Measurements from ENCODE around the gene ZFHX2. TPM values are rescaled to one million over a fixed set of nuclear protein-coding genes. Genes with fewer than 3 reads are reported as not detected.

ZFHX2 gene
- total and polyA plus RNA-seq, 2 of the 13 experiments (the other 11 are each of a cell fraction or from before 2014, with no cell fraction given), result 0.17 to 0.44 TPM

DNA sequence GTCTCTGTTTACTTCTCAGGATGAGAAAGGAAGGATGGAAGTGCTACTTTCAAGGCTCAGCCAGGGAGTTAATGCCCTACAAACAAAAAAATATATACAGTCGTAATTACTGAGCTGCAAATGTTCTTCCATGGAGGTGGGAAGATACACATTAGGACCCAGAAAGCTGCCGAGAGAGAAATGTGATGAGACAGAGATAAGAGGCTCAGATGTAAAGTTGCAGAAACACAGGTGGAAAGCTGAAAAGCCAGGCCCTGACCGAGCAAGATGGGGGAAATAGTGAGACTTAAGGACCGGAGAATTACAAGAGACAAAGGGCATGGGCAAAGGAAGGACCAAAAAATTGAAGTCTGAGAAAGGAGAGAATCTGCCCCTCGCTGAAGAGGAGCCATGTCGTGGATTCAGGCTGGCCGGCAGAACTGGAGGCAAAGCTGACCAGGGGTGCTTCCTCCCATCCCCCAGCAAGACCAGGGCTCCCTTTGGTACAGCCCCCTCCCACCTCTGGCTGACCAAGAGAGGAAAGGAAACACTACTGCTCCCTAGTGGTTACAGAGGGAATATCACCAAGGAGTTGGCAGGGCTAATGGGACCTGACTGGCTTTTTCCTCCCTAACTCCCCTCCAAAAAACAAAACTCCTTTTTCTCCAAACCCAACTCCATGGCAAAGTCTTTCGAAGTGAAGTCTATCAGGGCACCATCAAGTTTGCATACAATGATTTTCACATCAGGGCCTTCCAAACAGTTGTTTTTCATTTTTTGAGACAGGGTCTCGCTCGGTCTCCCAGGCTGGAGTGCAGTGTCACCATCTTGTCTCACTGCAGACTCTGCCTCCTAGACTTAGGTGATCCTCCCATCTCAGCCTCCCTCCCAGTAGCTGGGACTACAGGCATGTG lies 12.1 kb downstream of the ZFHX2 start (continued):
- TF ChIP-seq DR1 (CRISPR knock-in tag; IDR thresholded peaks at IDR 0.05) (no peak), ZNF749 (CRISPR knock-in tag; IDR thresholded peaks at IDR 0.05; ENCODE audit: borderline replicate concordance) (no peak), FOXP1 (IDR thresholded peaks at IDR 0.05) (no peak), FOXP1 (CRISPR knock-in tag; IDR thresholded peaks at IDR 0.05) (no peak), KMT2A (CRISPR knock-in tag; IDR thresholded peaks at IDR 0.05) (no peak), ZNF615 (CRISPR knock-in tag; IDR thresholded peaks at IDR 0.05; ENCODE audit: borderline replicate concordance) (no peak), ZNF652 (CRISPR knock-in tag; IDR thresholded peaks at IDR 0.05; ENCODE audit: borderline replicate concordance, low read depth) (no peak), ZNF703 (CRISPR knock-in tag; IDR thresholded peaks at IDR 0.05; ENCODE audit: borderline replicate concordance) (no peak), ZSCAN29 (CRISPR knock-in tag; conservative IDR thresholded peaks at IDR 0.05) (no peak), MBNL3 (CRISPR knock-in tag; conservative IDR thresholded peaks at IDR 0.05) (no peak), DMAP1 (CRISPR knock-in tag; IDR thresholded peaks at IDR 0.05) (no peak), MAZ (IDR thresholded peaks at IDR 0.05; ENCODE audit: borderline replicate concordance, low read depth, low read length) (0 out of 2 replicates have a peak, but pooled peaks have one; percentile 64), MAZ (CRISPR knock-in tag; IDR thresholded peaks at IDR 0.05; ENCODE audit: low read depth) (peak; percentile 64; the same call in 1 of the 2 replicates), BHLHE40 (IDR thresholded peaks at IDR 0.05; ENCODE audit: low read length) (no peak), ZBTB3 (CRISPR knock-in tag; IDR thresholded peaks at IDR 0.05; ENCODE audit: borderline replicate concordance, low read depth) (no peak), ZEB1 (IDR thresholded peaks at IDR 0.05; ENCODE audit: insufficient replicate concordance, low read depth) (no peak)
- TF ChIP-seq, protein P1, sequence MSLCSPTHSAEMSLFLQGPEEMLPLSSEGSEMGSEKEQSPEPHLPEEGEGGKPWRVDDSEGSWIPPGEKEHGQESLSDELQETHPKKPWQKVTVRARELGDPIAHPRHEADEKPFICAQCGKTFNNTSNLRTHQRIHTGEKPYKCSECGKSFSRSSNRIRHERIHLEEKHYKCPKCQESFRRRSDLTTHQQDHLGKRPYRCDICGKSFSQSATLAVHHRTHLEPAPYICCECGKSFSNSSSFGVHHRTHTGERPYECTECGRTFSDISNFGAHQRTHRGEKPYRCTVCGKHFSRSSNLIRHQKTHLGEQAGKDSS (CRISPR knock-in tag; IDR thresholded peaks at IDR 0.05; ENCODE audit: borderline replicate concordance, low read depth), result no peak
- TF ChIP-seq, protein P2, sequence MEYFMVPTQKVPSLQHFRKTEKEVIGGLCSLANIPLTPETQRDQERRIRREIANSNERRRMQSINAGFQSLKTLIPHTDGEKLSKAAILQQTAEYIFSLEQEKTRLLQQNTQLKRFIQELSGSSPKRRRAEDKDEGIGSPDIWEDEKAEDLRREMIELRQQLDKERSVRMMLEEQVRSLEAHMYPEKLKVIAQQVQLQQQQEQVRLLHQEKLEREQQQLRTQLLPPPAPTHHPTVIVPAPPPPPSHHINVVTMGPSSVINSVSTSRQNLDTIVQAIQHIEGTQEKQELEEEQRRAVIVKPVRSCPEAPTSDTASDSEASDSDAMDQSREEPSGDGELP (IDR thresholded peaks at IDR 0.05; ENCODE audit: borderline replicate concordance, low read depth), result no peak
- TF ChIP-seq, protein P3, sequence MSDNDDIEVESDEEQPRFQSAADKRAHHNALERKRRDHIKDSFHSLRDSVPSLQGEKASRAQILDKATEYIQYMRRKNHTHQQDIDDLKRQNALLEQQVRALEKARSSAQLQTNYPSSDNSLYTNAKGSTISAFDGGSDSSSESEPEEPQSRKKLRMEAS (IDR thresholded peaks at IDR 0.05), result no peak
- TF ChIP-seq, protein P4, sequence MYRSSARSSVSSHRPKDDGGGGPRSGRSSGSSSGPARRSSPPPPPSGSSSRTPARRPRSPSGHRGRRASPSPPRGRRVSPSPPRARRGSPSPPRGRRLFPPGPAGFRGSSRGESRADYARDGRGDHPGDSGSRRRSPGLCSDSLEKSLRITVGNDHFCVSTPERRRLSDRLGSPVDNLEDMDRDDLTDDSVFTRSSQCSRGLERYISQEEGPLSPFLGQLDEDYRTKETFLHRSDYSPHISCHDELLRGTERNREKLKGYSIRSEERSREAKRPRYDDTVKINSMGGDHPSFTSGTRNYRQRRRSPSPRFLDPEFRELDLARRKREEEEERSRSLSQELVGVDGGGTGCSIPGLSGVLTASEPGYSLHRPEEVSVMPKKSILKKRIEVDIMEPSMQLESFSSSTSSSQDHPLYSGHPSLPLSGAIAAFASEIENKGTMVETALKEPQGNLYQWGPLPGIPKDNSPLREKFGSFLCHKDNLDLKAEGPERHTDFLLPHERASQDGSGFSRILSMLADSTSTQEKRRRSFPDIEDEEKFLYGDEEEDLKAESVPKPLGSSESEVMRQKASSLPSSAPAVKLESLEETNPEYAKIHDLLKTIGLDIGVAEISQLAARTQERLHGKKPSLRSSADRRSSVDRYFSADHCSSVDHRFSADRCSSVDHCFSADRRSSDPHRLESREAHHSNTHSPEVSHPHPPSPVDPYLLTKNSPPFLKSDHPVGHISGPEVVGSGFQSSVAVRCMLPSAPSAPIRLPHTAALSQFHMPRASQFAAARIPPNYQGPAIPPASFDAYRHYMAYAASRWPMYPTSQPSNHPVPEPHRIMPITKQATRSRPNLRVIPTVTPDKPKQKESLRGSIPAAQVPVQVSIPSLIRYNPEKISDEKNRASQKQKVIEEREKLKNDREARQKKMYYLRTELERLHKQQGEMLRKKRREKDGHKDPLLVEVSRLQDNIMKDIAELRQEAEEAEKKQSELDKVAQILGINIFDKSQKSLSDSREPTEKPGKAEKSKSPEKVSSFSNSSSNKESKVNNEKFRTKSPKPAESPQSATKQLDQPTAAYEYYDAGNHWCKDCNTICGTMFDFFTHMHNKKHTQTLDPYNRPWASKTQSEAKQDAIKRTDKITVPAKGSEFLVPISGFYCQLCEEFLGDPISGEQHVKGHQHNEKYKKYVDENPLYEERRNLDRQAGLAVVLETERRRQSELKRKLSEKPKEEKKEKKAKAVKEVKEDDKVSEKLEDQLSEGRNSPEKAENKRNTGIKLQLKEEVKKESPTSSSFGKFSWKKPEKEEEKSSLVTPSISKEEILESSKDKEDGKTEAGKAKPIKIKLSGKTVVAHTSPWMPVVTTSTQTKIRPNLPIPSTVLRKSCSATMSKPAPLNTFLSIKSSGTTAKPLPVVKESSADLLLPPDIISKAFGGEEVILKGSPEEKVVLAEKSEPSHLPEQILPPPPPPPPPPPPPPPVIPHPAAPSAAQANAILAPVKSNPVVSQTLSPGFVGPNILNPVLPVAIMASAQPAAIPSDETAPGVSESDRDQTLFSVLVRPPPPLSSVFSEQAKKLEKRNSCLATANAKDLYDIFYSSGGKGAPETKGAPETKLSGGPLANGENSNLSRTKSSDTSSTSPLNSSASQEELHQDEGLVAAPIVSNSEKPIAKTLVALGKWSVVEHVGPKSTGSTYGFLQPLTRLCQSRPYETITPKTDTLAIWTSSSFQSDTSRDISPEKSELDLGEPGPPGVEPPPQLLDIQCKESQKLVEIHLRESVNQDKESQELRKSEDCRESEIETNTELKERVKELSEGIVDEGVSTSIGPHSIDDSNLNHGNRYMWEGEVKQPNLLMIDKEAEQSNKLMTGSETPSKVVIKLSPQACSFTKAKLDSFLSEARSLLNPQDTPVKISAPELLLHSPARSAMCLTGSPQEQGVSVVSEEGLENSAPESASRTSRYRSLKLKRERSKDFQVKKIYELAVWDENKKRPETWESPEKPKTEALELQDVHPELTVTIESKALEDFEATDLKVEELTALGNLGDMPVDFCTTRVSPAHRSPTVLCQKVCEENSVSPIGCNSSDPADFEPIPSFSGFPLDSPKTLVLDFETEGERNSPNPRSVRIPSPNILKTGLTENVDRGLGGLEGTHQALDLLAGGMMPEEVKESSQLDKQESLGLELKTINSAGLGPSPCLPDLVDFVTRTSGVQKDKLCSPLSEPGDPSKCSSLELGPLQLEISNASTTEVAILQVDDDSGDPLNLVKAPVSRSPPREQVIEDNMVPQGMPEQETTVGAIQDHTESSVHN (CRISPR knock-in tag; IDR thresholded peaks at IDR 0.05), result no peak

Data from HepG2 (cell line).